Nephron (organoid): ENCODE measurements around the gene EIF4E3.

Experiments used
- H3K27ac Mint-ChIP-seq, 3 experiments: 2 replicates each; pipeline ENCODE4 v1.8.0; 2020; ENCODE audit warnings: mixed read lengths in 3 of 3, mild to moderate bottlenecking in 2 of 3, moderate library complexity in 1 of 3
- H3K27me3 Mint-ChIP-seq: 2 replicates; pipeline ENCODE4 v1.8.0; 2021; ENCODE audit warnings: low read depth, mild to moderate bottlenecking, moderate library complexity, mixed read lengths
- H3K36me3 Mint-ChIP-seq: 2 replicates; pipeline ENCODE4 v1.8.0; 2020; ENCODE audit warnings: low read depth, mixed read lengths
- H3K4me1 Mint-ChIP-seq: 2 replicates; pipeline ENCODE4 v1.8.0; 2020; ENCODE audit warnings: mixed read lengths
- H3K4me3 Mint-ChIP-seq, 3 experiments: 2 replicates each; pipeline ENCODE4 v1.8.0; 2020; ENCODE audit warnings: mild to moderate bottlenecking in 3 of 3, mixed read lengths in 3 of 3, moderate library complexity in 2 of 3
- H3K9me3 Mint-ChIP-seq: 2 replicates; pipeline ENCODE4 v1.8.0; 2020; ENCODE audit warnings: mixed read lengths
- CTCF ChIP-seq, 3 experiments: fragments of 200-600 bp; sonication (generic); IDR thresholded peaks; one replicate each; pipeline ENCODE4 v1.5.0; 2021; ENCODE audit warnings: antibody characterized with exemption in 3 of 3; ENCODE audit not compliant: unreplicated experiment in 3 of 3

The EIF4E3 gene

GRCh38 chr3:71692139-71692538, 33.1 kb downstream of the EIF4E3 start:
- Mint-ChIP-seq H3K9me3 (no peaks in the 10 kb centered on the region), H3K4me1 (peaks cover 44% of the 10 kb centered on the region), H3K36me3 (no peaks in the 10 kb centered on the region), H3K4me3 (no peak overlapping the region), H3K27ac (peak overlapping the region in 2 of 3 experiments; percentile 22 to 29), H3K27me3 (peaks cover 9% of the 10 kb centered on the region)
- TF ChIP-seq CTCF (IDR thresholded peaks at IDR 0.05; ENCODE audit: unreplicated experiment in 3 of 3) = no peak

- Mint-ChIP-seq H3K27ac (peak overlapping the region in 1 of 3 experiments; percentile 4), H3K36me3 (peaks cover 7% of the 10 kb centered on the region), H3K9me3 (no peaks in the 10 kb centered on the region), H3K4me3 (no peak overlapping the region), H3K4me1 (peaks cover 36% of the 10 kb centered on the region), H3K27me3 (peaks cover 4% of the 10 kb centered on the region)
- no peak for TF ChIP-seq CTCF (IDR thresholded peaks at IDR 0.05; ENCODE audit: unreplicated experiment in 3 of 3)
Measured at GRCh38 chr3:71690341-71690841, 34.8 kb downstream of the EIF4E3 start.

- Mint-ChIP-seq H3K9me3 (no peaks in the 10 kb centered on the region), H3K4me3 (no peak overlapping the region), H3K27me3 (no peaks in the 10 kb centered on the region), H3K27ac (no peak overlapping the region), H3K4me1 (peaks cover 25% of the 10 kb centered on the region), H3K36me3 (peaks cover 7% of the 10 kb centered on the region)
- no peak for TF ChIP-seq CTCF (IDR thresholded peaks at IDR 0.05; ENCODE audit: unreplicated experiment in 3 of 3)
Measured at GRCh38 chr3:71689291-71689690, 35.9 kb downstream of the EIF4E3 start.

GRCh38 chr3:71688121-71688520, 37.1 kb downstream of the EIF4E3 start:
- Mint-ChIP-seq H3K27ac (no peak overlapping the region), H3K36me3 (peaks cover 7% of the 10 kb centered on the region), H3K4me3 (no peak overlapping the region), H3K9me3 (no peaks in the 10 kb centered on the region), H3K27me3 (no peaks in the 10 kb centered on the region), H3K4me1 (peaks cover 17% of the 10 kb centered on the region)
- TF ChIP-seq CTCF (IDR thresholded peaks at IDR 0.05; ENCODE audit: unreplicated experiment in 3 of 3) = no peak

GRCh38 chr3:71685686-71686085, 39.5 kb downstream of the EIF4E3 start:
- H3K27me3 Mint-ChIP-seq = peaks cover 6% of the 10 kb centered on the region
- no peak for TF ChIP-seq CTCF (IDR thresholded peaks at IDR 0.05; ENCODE audit: unreplicated experiment in 3 of 3)
- no peaks in the 10 kb centered on the region for H3K9me3 Mint-ChIP-seq
- H3K4me3 Mint-ChIP-seq = no peak overlapping the region
- H3K27ac Mint-ChIP-seq = no peak overlapping the region
- H3K36me3 Mint-ChIP-seq = peaks cover 7% of the 10 kb centered on the region
- peaks cover 9% of the 10 kb centered on the region for H3K4me1 Mint-ChIP-seq

- peaks cover 2% of the 10 kb centered on the region for H3K4me1 Mint-ChIP-seq
- peaks cover 7% of the 10 kb centered on the region for H3K36me3 Mint-ChIP-seq
- H3K9me3 Mint-ChIP-seq = no peaks in the 10 kb centered on the region
- no peak overlapping the region for H3K4me3 Mint-ChIP-seq
- TF ChIP-seq CTCF (IDR thresholded peaks at IDR 0.05; ENCODE audit: unreplicated experiment in 3 of 3) = no peak
- H3K27me3 Mint-ChIP-seq = peaks cover 6% of the 10 kb centered on the region
- no peak overlapping the region for H3K27ac Mint-ChIP-seq
Measured at GRCh38 chr3:71684757-71685386, 40.3 kb downstream of the EIF4E3 start.
